Erythroblast (primary cell): Measurements from ENCODE around the gene PUDP.
"Not testable (repeated sequence)": the region's sequence is repeated elsewhere in the genome, so short reads cannot be mapped to it uniquely, and the experiment has no call there.

ENCODE experiments used
- DNase-seq, 2 experiments: peaks; one replicate each; lab custom pipeline; 2025; lab: John Stamatoyannopoulos, UW
- GATA1 ChIP-seq: IDR thresholded peaks from 2 replicates; pipeline ENCODE4 v1.6.1; 2011; ENCODE audit warnings: low read depth, mild to moderate bottlenecking, control low read depth, low read length, moderate library complexity
- POLR2A ChIP-seq: IDR thresholded peaks from 2 replicates; pipeline ENCODE4 v1.6.1; 2011; ENCODE audit warnings: mild to moderate bottlenecking, low read length

Gene PUDP

DNA sequence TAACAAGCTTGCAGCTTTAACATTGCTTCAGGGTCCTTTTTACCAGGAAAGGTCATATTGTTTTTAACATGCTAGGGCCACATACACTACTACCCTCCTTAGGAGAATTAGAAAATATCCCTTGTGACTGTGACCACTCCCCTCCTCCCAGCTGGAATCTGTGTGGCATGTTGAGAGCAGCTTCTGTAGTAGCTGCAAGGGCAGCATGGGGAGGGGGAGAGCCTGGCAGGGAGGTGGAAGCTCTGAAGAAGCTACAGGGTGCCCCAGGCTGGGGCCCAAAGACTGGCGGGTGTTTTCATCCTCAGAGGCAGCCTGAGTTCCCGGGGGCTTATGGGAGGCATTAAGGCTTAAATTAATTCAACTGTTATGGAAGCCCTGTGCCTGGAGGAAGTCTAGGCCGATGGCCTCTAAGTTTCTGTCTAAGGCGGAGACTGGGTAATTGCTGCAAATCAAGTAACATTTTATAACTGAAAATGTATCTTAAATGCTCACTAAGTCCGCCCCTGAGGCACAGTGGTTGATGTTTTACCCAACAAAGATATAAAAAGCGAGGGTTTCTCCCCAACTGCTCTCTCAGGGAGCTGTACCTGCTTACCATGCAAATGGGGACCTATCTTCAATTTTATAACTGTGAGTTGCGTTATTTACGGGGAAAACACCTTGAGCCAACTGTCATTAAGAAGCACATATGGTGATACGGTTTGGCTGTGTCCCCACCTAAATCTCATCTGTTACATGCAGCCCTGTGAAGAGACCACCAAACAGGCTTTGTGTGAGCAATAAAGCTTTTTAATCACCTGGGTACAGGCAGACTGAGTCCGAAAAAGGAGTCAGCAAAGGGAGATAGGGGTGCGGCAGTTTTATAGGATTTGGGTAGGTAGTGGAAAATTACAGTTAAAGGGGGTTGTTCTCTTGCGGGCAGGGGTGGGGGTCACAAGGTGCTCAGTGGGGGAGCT is 37.8 kb downstream of the PUDP start:
- TF ChIP-seq GATA1 (no peak), POLR2A (no peak)
- no peak for DNase-seq

DNA sequence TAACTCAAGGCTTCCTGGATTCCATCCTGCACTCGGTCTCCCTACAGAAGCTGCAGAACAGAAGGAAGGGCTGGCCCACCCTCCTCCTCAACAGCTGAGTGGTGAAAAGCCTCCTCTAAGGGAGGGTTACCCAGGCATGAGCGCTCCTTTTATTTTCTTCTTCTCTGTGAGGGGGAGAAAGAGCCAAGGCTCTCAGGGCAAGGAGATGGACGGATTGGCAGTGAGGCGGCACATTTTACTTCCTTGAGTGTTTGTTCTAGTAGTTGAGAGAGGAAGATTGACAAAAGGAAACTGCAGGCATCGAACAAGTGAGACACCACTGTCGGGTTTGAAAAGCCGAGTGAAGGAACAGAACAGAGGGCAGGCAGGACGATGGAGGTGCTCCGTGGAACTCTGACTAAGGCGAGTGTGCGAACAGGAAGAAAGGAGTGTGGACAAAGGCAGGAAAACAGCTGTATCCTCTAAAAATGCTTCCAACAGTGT is 38.9 kb downstream of the PUDP start:
- DNase-seq: no peak
- TF ChIP-seq GATA1 (no peak), POLR2A (no peak)

DNA sequence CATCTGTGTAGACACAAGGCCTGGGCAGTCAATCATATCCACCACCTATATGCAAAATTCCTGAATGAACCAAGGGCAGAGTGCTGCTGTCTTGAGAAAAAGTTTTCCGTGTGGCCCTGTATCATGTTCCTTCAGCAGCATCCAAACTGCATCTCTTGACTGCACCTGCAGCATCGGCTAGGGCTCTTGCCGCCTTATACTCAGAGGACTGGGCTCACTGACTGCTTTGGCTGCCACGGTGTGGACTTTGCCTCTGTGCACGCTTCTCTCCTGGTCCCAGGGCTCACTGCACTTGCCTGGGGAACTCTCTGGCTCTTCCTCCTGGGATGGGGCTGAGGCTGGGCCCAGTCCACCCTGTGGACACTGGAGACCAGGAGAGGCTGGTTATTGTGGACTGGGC is 39.9 kb downstream of the PUDP start:
- TF ChIP-seq GATA1 (no peak), POLR2A (no peak)
- no peak for DNase-seq

DNA sequence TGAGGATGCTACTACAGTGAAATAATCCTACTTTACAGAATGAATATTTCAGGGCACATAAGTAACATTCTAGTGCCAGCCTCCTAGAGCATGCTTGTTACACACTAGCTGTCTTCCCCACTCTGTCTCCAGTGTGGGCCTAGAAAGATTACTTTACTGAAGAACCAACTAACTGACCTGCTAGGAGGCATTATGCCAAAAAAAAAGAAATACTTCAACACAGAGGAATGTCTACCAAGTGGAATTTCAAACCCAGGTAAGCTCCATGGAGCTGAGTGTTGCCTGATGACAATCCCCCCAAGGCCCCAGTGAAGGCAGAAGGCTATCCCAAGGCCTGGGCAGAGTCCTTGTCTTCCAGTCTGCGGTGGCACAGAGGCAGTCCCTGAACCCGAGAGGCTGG is 41.3 kb downstream of the PUDP start:
- no peak for DNase-seq
- no peak for TF ChIP-seq POLR2A
- TF ChIP-seq GATA1: no peak

DNA sequence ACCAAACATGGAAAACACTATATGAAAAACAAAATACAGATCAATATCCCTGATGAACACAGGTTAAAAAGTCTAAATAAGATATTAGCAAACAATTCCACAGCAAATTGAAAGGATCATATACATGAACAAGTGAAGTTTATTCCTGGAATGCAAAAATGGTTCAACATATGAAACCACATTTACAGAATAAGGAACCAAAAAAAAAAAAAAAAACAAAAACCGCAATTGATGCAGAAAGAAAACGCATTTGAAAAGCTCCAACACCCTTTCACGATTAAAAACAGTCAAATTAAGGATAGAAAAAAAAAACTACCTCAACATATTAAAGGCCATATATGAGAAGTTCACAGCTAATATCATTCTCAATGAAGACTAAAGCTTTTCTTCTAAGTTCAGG is 45.8 kb downstream of the PUDP start:
- no peak for DNase-seq
- TF ChIP-seq GATA1: no peak
- no peak for TF ChIP-seq POLR2A

DNA sequence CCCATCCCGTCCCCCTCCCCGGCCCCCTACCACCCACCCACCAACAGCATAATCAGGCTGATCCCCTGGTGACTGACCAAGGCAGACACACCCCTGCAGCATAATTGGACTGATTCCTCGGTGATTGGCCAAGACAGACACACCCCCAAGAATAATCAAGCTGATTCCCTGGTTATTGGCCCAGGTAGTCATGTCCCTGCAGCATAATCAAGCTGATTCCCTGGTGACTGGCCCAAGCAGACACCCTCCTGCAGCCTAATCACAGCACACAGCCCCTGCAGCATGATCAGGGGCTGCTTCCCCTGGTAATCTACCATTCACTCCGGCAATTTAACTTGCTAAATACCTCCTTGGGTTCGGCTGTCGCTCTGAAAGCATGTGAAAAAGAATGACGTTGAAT is 47.9 kb downstream of the PUDP start:
- DNase-seq: no peak
- TF ChIP-seq GATA1 (no peak), POLR2A (no peak)

DNA sequence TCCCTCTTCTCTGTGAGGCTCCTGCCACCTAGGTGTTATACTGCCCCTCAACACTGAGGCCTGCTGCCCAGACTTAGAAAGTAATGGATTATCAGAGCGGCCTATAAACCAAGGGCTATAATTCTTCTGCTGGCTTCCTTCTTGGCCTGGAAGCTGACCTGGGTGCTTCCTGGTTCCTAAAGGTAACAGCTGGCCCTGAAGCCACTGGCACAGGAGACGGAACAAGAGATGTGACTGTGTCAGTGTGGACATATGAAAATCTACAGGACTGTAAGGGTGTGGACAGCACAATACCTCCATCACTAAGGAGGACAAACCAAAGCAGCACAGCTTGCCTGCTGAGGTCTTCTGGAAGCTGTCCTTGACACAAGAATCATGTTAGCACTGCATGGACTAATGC is 52.3 kb downstream of the PUDP start:
- DNase-seq: not testable (repeated sequence)

DNA sequence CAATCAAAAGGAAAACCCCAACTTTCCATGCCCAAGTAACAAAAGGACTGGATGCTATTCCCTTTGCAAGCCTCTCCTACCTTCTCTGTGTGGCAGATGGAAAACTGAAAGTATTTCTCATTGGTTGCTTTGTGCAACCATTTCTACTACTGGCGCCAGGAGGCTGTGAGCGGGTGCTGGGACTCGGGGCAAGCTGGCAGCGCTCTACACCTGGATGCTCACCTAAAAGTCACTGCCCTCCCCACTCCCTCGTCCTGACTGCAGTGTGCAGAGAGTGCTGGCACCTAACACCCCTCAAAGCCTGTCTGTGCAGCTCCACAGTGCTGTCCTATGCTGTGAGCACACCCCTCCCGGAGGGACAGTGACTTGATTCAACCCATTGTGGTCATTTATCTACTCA is 54.6 kb downstream of the PUDP start:
- no peak for DNase-seq
- TF ChIP-seq GATA1: no peak
- TF ChIP-seq POLR2A: no peak

DNA sequence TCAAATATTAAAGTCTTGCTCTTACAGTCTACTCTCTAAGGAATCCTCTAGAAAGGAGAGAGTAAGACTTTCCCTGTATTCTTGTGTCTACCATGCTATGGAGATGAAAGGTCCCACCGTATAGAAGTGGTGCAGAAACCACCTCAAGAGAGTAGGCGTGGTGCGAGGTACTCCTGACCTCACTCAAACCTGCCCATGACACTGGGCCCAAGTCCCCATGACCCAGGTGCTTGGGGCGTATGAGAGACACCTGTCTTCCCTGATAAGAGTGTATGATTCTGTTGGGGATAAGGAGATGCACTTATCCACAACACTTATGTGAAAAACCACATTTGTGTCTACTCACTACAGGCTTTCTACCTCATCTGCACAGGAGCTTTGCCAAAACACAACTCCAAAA is 55.4 kb downstream of the PUDP start:
- no peak for DNase-seq
- TF ChIP-seq POLR2A: no peak
- no peak for TF ChIP-seq GATA1

DNA sequence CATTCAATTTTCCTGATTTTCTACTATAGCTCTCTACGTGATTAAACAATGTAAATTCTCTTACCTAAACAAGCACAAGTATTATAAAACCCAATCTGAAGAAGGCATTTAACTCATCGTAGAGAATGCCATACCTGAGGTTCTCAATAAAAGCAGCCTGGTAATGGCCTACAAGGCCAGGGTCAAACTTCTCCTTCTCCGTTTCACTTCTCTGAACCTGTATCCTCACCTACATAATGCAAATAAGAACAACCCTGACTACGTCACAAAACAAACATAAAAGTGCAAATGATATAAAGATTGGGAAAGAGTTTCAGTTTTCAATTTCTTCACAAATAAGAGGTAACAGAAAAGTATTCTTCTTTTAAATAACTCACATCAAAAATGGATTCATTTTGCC is 56.0 kb downstream of the PUDP start:
- TF ChIP-seq POLR2A (no peak), GATA1 (no peak)

DNA sequence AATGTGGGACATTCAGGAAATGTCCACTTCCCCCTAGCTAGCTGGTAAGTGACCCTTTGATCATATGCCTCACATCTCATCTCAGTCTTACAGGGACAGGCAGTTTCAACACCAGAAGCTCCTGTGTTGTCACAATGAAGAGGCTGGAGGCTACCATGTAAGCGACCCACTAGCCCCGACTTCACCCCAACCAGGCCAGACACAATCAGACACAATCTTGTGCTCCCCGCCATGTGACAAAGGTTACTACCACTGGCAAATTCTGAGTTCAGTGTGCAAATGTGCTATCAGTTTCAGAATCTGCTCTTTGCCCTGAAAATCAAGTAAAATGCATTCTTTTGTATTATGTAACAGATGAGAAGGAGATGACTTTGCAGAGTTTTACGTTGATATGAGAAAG is 57.3 kb downstream of the PUDP start:
- TF ChIP-seq POLR2A: no peak
- no peak for TF ChIP-seq GATA1
- no peak for DNase-seq

More for the DNA sequence above, 56.0 kb downstream of the PUDP start:
- no peak for DNase-seq

DNA sequence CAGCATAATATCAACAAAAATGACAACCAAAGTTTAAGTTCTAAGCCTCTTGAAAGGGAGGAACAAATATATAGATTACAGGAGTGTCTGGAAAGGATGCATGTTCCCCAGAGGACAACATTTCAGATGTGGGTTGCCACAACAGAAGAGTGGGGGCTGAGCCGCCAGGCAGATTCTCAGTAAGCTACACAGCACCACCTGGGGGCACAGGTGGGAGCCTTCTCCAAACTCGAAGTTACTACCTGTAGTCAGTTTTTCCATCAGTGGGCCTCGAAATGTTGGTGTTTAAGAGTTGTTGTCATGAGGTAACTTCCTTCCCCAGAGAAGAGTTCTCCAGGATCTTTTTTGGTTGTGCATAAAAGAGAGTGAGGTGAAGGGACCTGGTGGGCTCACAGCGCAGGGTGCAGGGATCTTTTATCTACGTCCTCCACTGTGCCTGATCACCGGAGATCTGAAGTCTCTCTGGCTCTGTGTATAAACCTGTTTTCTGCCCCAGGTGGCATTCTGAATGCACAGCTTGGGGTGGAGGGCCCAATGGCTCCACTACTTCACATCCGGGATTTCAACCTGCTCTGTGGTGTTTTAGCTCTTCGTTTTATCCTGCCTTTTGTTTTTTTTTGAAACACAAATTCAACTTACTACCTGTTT is 58.9 kb downstream of the PUDP start:
- TF ChIP-seq POLR2A (no peak), GATA1 (no peak)
- DNase-seq: no peak

DNA sequence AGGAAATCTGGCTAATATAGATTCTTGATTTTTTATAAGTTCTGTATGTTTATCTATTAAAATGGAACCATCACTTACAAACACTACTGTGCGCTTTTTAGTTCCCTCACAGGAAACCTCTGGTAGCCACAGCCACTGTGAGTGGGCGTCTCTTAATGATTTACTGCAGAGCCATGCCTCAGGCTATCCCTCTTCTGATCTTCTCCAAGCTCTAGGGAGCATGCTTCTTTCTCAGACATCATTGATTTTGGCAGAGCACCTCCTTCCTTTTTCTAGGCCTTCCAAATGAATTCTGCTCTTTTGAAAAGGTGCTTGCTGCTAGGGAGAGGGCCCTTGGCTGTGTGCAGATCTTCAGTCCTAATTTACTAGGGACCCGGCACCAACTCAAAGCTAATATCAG is 61.6 kb downstream of the PUDP start:
- TF ChIP-seq POLR2A: no peak
- TF ChIP-seq GATA1: no peak
- no peak for DNase-seq

DNA sequence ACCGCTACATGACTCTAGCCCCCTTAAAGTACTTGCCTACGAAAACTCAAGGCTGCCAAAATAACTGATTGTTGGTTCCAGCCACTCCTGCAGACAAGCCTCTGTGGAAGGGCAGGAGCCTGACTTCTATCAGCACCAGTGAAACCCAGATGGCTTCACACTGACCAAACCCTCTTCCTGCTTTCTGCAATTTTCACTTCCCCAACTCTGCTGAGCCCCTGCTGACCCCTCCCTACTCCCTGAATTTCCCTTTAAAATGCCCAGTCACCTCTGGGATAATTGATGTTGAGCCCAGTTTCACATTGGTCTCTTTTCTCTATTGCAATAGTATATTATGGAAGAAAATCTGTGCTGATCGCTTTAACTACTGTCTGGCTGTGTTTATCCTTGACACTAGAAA is 62.1 kb downstream of the PUDP start:
- no peak for TF ChIP-seq POLR2A
- no peak for TF ChIP-seq GATA1
- DNase-seq: no peak

DNA sequence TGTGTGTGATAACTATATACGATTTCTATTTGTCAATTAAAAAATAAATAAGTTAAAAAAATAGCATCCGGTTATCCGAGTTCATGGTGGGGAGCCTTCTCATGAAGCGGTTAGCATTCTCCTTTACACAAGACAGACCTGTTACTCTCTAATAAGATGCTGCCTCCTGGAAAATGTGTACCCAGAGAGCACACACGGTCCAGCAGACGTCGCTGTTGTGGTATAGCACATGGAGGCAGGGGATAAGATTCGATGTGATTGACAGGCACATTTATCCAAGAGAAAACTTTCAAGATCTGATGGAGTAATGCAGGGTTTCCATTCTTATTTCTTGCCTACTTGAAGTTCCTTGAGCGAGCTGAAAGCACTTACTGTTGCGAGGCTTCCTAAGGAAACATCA is 63.1 kb downstream of the PUDP start:
- TF ChIP-seq GATA1 (no peak), POLR2A (no peak)
- DNase-seq: no peak
